ENCODE results near the gene ARSA. TPM values are rescaled to one million over a fixed set of nuclear protein-coding genes. Genes with fewer than 3 reads are reported as not detected.
"Not testable (repeated sequence)": the region's sequence is repeated elsewhere in the genome, so short reads cannot be mapped to it uniquely, and the experiment has no call there.

The ARSA gene
- total and polyA plus RNA-seq, 4 donors = 6.8 to 28.0 (median 15.8) TPM

DNA sequence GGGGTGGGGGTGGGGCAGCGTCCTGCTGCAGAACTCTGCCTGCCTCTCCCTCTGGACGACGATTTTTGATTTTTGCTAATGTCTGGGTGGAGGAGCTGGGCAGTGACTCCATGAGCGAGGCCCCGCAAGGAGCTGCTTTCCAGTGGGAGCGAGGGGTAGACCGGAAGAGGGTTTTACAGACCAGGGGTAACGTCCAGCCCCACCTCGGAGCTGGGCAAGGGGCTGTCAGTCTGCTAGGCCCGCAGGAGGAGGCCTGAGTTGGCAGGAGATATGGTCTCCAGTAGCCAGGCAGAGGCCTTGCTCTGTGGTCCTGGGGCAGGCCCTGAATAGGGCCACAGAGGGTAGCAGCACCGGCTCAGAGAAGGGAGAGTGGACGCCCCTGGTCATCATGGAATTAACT lies 18.4 kb downstream of the ARSA start:
- no peaks in the 10 kb centered on the region for H3K36me3 ChIP-seq (ENCODE audit: control insufficient read depth in 4 of 4, insufficient read depth in 3 of 4, low read depth in 1 of 4, low read length in 3 of 4)
- WGBS = 80% methylated on average over 12 of the region's 12 CpGs
- H3K9me3 ChIP-seq (ENCODE audit: control insufficient read depth in 4 of 4, low read length in 3 of 4) = no peaks in the 10 kb centered on the region
- H3K27ac ChIP-seq (ENCODE audit: low read depth in 1 of 2, low read length in 2 of 2) = no peak overlapping the region
- peaks cover 0 to 2% (median 0%) of the 10 kb centered on the region in 4 donors for H3K27me3 ChIP-seq (ENCODE audit: control insufficient read depth in 4 of 4, insufficient read depth in 4 of 4, low read length in 3 of 4)
- H3K9ac ChIP-seq (ENCODE audit: low read depth in 1 of 2, low read length in 2 of 2) = no peak overlapping the region
- no peak overlapping the region for H3K4me3 ChIP-seq (ENCODE audit: low read depth in 1 of 3, low read length in 3 of 3)
- DNase-seq (ENCODE audit: low spot score) = no peak
- no peak for TF ChIP-seq FOXA2 (IDR thresholded peaks at IDR 0.05)
- TF ChIP-seq, protein P1, sequence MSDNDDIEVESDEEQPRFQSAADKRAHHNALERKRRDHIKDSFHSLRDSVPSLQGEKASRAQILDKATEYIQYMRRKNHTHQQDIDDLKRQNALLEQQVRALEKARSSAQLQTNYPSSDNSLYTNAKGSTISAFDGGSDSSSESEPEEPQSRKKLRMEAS (IDR thresholded peaks at IDR 0.05) = no peak
- TF ChIP-seq RAD21 (IDR thresholded peaks at IDR 0.05) = no peak
- H3K4me1 ChIP-seq (ENCODE audit: control insufficient read depth in 4 of 4, insufficient read depth in 4 of 4, low read length in 3 of 4) = peaks cover 5 to 11% (median 7%) of the 10 kb centered on the region in 4 donors

GRCh38 chr22:50608996-50609395 lies 19.0 kb downstream of the ARSA start:
- Histone ChIP-seq H3K36me3 (ENCODE audit: control insufficient read depth in 4 of 4, insufficient read depth in 3 of 4, low read depth in 1 of 4, low read length in 3 of 4) (no peaks in the 10 kb centered on the region), H3K4me1 (ENCODE audit: control insufficient read depth in 4 of 4, insufficient read depth in 4 of 4, low read length in 3 of 4) (peaks cover 5 to 11% (median 7%) of the 10 kb centered on the region in 4 donors), H3K4me3 (ENCODE audit: low read depth in 1 of 3, low read length in 3 of 3) (no peak overlapping the region), H3K9ac (ENCODE audit: low read depth in 1 of 2, low read length in 2 of 2) (no peak overlapping the region), H3K9me3 (ENCODE audit: control insufficient read depth in 4 of 4, low read length in 3 of 4) (no peaks in the 10 kb centered on the region), H3K27me3 (ENCODE audit: control insufficient read depth in 4 of 4, insufficient read depth in 4 of 4, low read length in 3 of 4) (peaks cover 0 to 2% (median 0%) of the 10 kb centered on the region in 4 donors), H3K27ac (ENCODE audit: low read depth in 1 of 2, low read length in 2 of 2) (no peak overlapping the region)
- TF ChIP-seq, protein P1 (IDR thresholded peaks at IDR 0.05) = no peak
- TF ChIP-seq JUND (IDR thresholded peaks at IDR 0.05) (no peak), REST (IDR thresholded peaks at IDR 0.05) (no peak), TAF1 (conservative IDR thresholded peaks at IDR 0.05) (no peak)
- no peak for DNase-seq (ENCODE audit: low spot score)
- 86% methylated on average over 10 of the region's 10 CpGs for WGBS

DNA sequence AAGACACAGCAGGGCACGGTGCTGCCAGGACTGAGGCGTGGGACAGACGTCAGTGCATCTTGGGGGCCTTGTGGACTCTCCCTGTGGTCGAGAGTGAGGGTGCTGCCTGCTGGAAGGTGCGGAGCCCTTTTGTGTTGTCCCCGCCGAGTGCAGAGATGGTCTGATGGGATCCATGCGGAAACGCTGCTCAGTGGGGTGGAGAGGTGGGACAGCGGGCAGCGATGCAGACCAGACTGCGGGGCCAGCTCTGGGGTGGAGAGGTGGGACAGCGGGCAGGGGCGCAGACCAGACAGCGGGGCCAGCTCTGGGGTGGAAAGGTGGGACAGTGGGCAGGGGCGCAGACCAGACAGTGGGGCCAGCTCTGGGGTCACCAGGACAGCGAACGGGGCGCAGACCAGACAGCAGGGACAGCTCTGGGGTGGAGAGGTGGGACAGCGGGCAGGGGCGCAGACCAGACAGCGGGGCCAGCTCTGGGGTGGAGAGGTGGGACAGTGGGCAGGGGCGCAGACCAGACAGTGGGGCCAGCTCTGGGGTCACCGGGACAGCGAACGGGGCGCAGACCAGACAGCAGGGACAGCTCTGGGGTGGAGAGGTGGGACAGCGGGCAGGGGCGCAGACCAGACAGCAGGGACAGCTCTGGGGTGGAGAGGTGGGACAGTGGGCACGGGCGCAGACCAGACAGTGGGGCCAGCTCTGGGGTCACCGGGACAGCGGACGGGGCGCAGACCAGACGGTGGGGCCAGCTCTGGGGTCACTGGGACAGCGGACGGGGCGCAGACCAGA lies 19.7 kb downstream of the ARSA start:
- not testable (repeated sequence) for H3K27me3 ChIP-seq (ENCODE audit: control insufficient read depth in 4 of 4, insufficient read depth in 4 of 4, low read length in 3 of 4); DNase-seq (ENCODE audit: low spot score); H3K9ac ChIP-seq (ENCODE audit: low read depth in 1 of 2, low read length in 2 of 2); H3K36me3 ChIP-seq (ENCODE audit: control insufficient read depth in 4 of 4, insufficient read depth in 3 of 4, low read depth in 1 of 4, low read length in 3 of 4); H3K4me3 ChIP-seq (ENCODE audit: low read depth in 1 of 3, low read length in 3 of 3); H3K4me1 ChIP-seq (ENCODE audit: control insufficient read depth in 4 of 4, insufficient read depth in 4 of 4, low read length in 3 of 4); H3K27ac ChIP-seq (ENCODE audit: low read depth in 1 of 2, low read length in 2 of 2); H3K9me3 ChIP-seq (ENCODE audit: control insufficient read depth in 4 of 4, low read length in 3 of 4)
- WGBS = 83% methylated on average over 39 of the region's 39 CpGs

- H3K9me3 ChIP-seq (ENCODE audit: control insufficient read depth in 4 of 4, low read length in 3 of 4) = no peaks in the 10 kb centered on the region
- H3K27ac ChIP-seq (ENCODE audit: low read depth in 1 of 2, low read length in 2 of 2) = no peak overlapping the region
- 68% methylated on average over 6 of the region's 6 CpGs for WGBS
- no peak overlapping the region for H3K4me3 ChIP-seq (ENCODE audit: low read depth in 1 of 3, low read length in 3 of 3)
- no peak for DNase-seq (ENCODE audit: low spot score)
- no peaks in the 10 kb centered on the region for H3K36me3 ChIP-seq (ENCODE audit: control insufficient read depth in 4 of 4, insufficient read depth in 3 of 4, low read depth in 1 of 4, low read length in 3 of 4)
- H3K4me1 ChIP-seq (ENCODE audit: control insufficient read depth in 4 of 4, insufficient read depth in 4 of 4, low read length in 3 of 4) = no peaks in the 10 kb centered on the region
- H3K27me3 ChIP-seq (ENCODE audit: control insufficient read depth in 4 of 4, insufficient read depth in 4 of 4, low read length in 3 of 4) = peaks cover 0 to 4% (median 1%) of the 10 kb centered on the region in 4 donors
- H3K9ac ChIP-seq (ENCODE audit: low read depth in 1 of 2, low read length in 2 of 2) = no peak overlapping the region
- TF ChIP-seq EGR1 (IDR thresholded peaks at IDR 0.05; ENCODE audit: low read depth in 2 of 2) (no peak), TAF1 (conservative IDR thresholded peaks at IDR 0.05) (no peak), HNF4A (conservative IDR thresholded peaks at IDR 0.05) (no peak), HNF4G (IDR thresholded peaks at IDR 0.05) (no peak), SP1 (IDR thresholded peaks at IDR 0.05) (no peak), YY1 (IDR thresholded peaks at IDR 0.05) (no peak), REST (IDR thresholded peaks at IDR 0.05) (no peak), ZBTB33 (IDR thresholded peaks at IDR 0.05) (no peak)
- TF ChIP-seq, protein P1 (IDR thresholded peaks at IDR 0.05) = no peak
Observed at GRCh38 chr22:50607659-50608020, 20.3 kb downstream of the ARSA start.
